ENCODE data around the gene SLC26A5. TPM values are rescaled to one million over a fixed set of nuclear protein-coding genes. Genes with fewer than 3 reads are reported as not detected.

Gene SLC26A5
- polyA plus RNA-seq, 1 experiment: not detected

- no peaks in the 10 kb centered on the region for H3K36me3 ChIP-seq (ENCODE audit: control insufficient read depth, insufficient read depth, low read length)
- no peaks in the 10 kb centered on the region for H3K27me3 ChIP-seq (ENCODE audit: control insufficient read depth, insufficient read depth, low read length)
- no peak overlapping the region for H3K4me3 ChIP-seq (ENCODE audit: low read depth, low read length)
- ChIA-PET CTCF (no interaction called here), POLR2A (no interaction called here)
- no peak for DNase-seq (ENCODE audit: low read depth)
- TF ChIP-seq CTCF (IDR thresholded peaks at IDR 0.05; ENCODE audit: insufficient read depth, low read depth, low read length): no peak
Observed at GRCh38 chr7:103469095-103469948, 23.3 kb upstream of the SLC26A5 start.

GRCh38 chr7:103466814-103467213 is 20.8 kb upstream of the SLC26A5 start:
- no peak for TF ChIP-seq CTCF (IDR thresholded peaks at IDR 0.05; ENCODE audit: insufficient read depth, low read depth, low read length)
- Histone ChIP-seq H3K36me3 (ENCODE audit: control insufficient read depth, insufficient read depth, low read length) (no peaks in the 10 kb centered on the region), H3K27me3 (ENCODE audit: control insufficient read depth, insufficient read depth, low read length) (no peaks in the 10 kb centered on the region), H3K4me3 (ENCODE audit: low read depth, low read length) (no peak overlapping the region)
- DNase-seq (ENCODE audit: low read depth): no peak
- CTCF ChIA-PET: no interaction called here
- POLR2A ChIA-PET: no interaction called here

- Histone ChIP-seq H3K4me3 (ENCODE audit: low read depth, low read length) (no peak overlapping the region), H3K27me3 (ENCODE audit: control insufficient read depth, insufficient read depth, low read length) (no peaks in the 10 kb centered on the region; the same call in 1 of the 2 replicates), H3K36me3 (ENCODE audit: control insufficient read depth, insufficient read depth, low read length) (no peaks in the 10 kb centered on the region)
- no peak for TF ChIP-seq CTCF (IDR thresholded peaks at IDR 0.05; ENCODE audit: insufficient read depth, low read depth, low read length)
- ChIA-PET POLR2A (no interaction called here), CTCF (interaction anchor here (1.3 kb wide), 1 partner anchor 10 kb away, joined by 3 read pairs; no protein-coding TSS in a partner anchor)
- no peak for DNase-seq (ENCODE audit: low read depth)
Observed at GRCh38 chr7:103462358-103462757, 16.4 kb upstream of the SLC26A5 start.

GRCh38 chr7:103447073-103447960 is 1.3 kb upstream of the SLC26A5 start:
- CTCF ChIA-PET: interaction anchor here (0.6 kb wide), 1 partner anchor 1991 kb away, joined by 3 read pairs; no protein-coding TSS in a partner anchor
- Histone ChIP-seq H3K4me3 (ENCODE audit: low read depth, low read length) (no peak overlapping the region), H3K36me3 (ENCODE audit: control insufficient read depth, insufficient read depth, low read length) (no peaks in the 10 kb centered on the region), H3K27me3 (ENCODE audit: control insufficient read depth, insufficient read depth, low read length) (peaks cover 8% of the 10 kb centered on the region)
- POLR2A ChIA-PET: no interaction called here
- DNase-seq (ENCODE audit: low read depth): no peak
- TF ChIP-seq CTCF (IDR thresholded peaks at IDR 0.05; ENCODE audit: insufficient read depth, low read depth, low read length): peak; percentile 82

Data from BJ (cell line).